DOHH2 (cell line): Measurements from ENCODE around the gene MYO10.

Source experiments
- H3F3A ChIP-seq: fragments of 200-600 bp; sonication (generic), shearing (Covaris generic); 2 replicates; pipeline ENCODE4 v1.6.0; 2016; ENCODE audit warnings: antibody characterized with exemption, mild to moderate bottlenecking; ENCODE audit not compliant: control insufficient read depth, insufficient read depth
- H3K27ac ChIP-seq: fragments of 200-600 bp; sonication (generic); 2 replicates; pipeline ENCODE4 v1.5.1; 2014; ENCODE audit warnings: low read depth, mild to moderate bottlenecking, low read length, moderate library complexity
- H3K27me3 ChIP-seq: fragments of 200-600 bp; sonication (generic); 2 replicates; pipeline ENCODE4 v1.6.1; 2014; ENCODE audit warnings: mild to moderate bottlenecking, low read length, mixed read lengths; ENCODE audit not compliant: control insufficient read depth
- H3K36me3 ChIP-seq: fragments of 200-600 bp; sonication (generic); 2 replicates; pipeline ENCODE4 v1.6.1; 2014; ENCODE audit warnings: mild to moderate bottlenecking, low read length, moderate library complexity, mixed read lengths; ENCODE audit not compliant: control insufficient read depth
- H3K4me1 ChIP-seq: fragments of 200-600 bp; sonication (generic); 2 replicates; pipeline ENCODE4 v1.6.1; 2014; ENCODE audit warnings: mild to moderate bottlenecking, low read length, mixed read lengths; ENCODE audit not compliant: control insufficient read depth
- H3K4me2 ChIP-seq: fragments of 200-600 bp; sonication (generic); 2 replicates; pipeline ENCODE4 v1.6.0; 2014; ENCODE audit warnings: mild to moderate bottlenecking, low read length, moderate library complexity
- H3K4me3 ChIP-seq: fragments of 200-600 bp; sonication (generic); 2 replicates; pipeline ENCODE4 v1.5.1; 2014; ENCODE audit warnings: mild to moderate bottlenecking, low read length, mixed read lengths
- H3K79me2 ChIP-seq: fragments of 200-600 bp; sonication (generic); 2 replicates; pipeline ENCODE4 v1.6.1; 2014; ENCODE audit warnings: mild to moderate bottlenecking, low read length, mixed read lengths; ENCODE audit not compliant: control insufficient read depth
- H3K9me2 ChIP-seq: fragments of 200-600 bp; sonication (generic); replicated peaks from 2 replicates; pipeline ENCODE4 v1.6.1; 2014; ENCODE audit warnings: mild to moderate bottlenecking, low read length, mixed read lengths; ENCODE audit not compliant: control insufficient read depth
- H3K9me3 ChIP-seq: fragments of 200-600 bp; sonication (generic); 2 replicates; pipeline ENCODE4 v1.6.1; 2014; ENCODE audit warnings: antibody characterized with exemption, low read length, mixed read lengths; ENCODE audit not compliant: control insufficient read depth, insufficient read depth
- H4K20me1 ChIP-seq: fragments of 200-600 bp; sonication (generic); 2 replicates; pipeline ENCODE4 v1.6.0; 2014; ENCODE audit warnings: low read depth, mild to moderate bottlenecking, antibody characterized with exemption, low read length, moderate library complexity; ENCODE audit not compliant: control insufficient read depth, insufficient read depth
- EZH2phosphoT487 ChIP-seq: fragments of 200-600 bp; sonication (generic); IDR thresholded peaks from 2 replicates; pipeline ENCODE4 v1.6.1; 2017; ENCODE audit warnings: borderline replicate concordance, mild to moderate bottlenecking, antibody characterized with exemption, low read length, moderate library complexity, mixed read lengths
- TF ChIP-seq, protein P1 (sequence below): fragments of 200-600 bp; sonication (generic); IDR thresholded peaks from one replicate; pipeline ENCODE4 v1.5.1; 2014; ENCODE audit warnings: antibody characterized with exemption, mild to moderate bottlenecking, low read depth, low read length; ENCODE audit not compliant: poor library complexity, severe bottlenecking

The MYO10 gene

DNA sequence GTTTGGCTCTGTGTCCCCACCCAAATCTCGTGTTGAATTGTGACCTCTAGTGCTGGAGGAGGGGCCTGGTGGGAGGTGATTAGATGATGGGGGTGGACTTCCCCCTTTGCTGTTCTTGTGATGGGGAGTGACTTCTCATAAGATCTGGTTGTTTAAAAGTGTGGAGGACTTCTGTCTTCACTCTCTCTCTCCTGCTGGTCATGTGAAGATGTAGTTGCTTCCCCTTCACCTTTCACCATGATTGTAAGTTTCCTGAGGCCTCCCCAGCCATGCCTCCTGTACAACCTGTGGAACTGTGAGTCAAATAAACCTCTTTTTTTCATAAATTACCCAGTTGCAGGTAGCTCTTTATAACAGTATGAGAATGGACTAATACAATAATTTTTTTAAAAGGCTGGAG is 10.6 kb upstream of the MYO10 start:
- Histone ChIP-seq H3K4me1 (no peaks in the 10 kb centered on the region), H3K4me3 (no peak overlapping the region), H3F3A (no peaks in the 10 kb centered on the region), H4K20me1 (no peaks in the 10 kb centered on the region), H3K79me2 (no peaks in the 10 kb centered on the region), H3K27ac (no peak overlapping the region), H3K36me3 (no peaks in the 10 kb centered on the region), H3K27me3 (no peaks in the 10 kb centered on the region), H3K4me2 (no peak overlapping the region), H3K9me3 (peaks cover 4% of the 10 kb centered on the region; the same call in 1 of the 2 replicates), H3K9me2 (no peaks in the 10 kb centered on the region)
- TF ChIP-seq, protein P1, sequence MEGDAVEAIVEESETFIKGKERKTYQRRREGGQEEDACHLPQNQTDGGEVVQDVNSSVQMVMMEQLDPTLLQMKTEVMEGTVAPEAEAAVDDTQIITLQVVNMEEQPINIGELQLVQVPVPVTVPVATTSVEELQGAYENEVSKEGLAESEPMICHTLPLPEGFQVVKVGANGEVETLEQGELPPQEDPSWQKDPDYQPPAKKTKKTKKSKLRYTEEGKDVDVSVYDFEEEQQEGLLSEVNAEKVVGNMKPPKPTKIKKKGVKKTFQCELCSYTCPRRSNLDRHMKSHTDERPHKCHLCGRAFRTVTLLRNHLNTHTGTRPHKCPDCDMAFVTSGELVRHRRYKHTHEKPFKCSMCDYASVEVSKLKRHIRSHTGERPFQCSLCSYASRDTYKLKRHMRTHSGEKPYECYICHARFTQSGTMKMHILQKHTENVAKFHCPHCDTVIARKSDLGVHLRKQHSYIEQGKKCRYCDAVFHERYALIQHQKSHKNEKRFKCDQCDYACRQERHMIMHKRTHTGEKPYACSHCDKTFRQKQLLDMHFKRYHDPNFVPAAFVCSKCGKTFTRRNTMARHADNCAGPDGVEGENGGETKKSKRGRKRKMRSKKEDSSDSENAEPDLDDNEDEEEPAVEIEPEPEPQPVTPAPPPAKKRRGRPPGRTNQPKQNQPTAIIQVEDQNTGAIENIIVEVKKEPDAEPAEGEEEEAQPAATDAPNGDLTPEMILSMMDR: no peak
- no peak for TF ChIP-seq EZH2phosphoT487

DNA sequence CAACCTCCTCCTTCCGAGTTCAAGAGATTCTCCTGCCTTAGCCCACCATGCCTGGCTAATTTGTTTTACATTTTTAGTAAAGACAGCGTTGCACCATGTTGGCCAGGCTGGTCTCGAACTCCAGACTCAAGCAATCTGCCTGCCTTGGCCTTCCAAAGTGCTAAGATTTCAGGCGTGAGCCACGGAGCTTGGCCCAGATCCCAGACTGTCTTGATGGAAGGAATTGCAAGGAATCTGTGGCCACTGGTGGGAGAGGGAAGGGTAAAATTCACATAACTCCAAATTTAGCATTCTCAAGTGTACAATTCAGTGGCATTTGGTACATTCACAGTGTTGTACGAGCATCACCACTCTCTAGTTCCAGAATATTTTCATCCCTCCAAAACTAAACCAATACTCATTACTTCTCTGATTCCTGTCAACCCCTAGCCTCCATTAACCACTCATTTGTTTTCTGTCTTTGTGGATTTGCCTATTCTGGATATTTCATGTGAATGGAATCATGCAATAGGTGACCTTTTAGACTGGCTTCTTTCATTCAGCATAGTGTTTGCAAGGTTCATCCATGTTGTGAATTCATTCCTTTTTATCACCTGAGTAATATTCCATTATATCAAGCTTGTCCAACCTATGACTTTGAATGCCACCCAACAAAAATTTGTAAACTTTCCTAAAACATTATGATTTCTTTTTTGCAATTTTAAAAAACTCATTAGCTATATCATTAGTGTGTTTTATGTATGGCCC is 8.9 kb upstream of the MYO10 start:
- Histone ChIP-seq H3K36me3 (no peaks in the 10 kb centered on the region), H3K4me2 (no peak overlapping the region), H3K4me1 (no peaks in the 10 kb centered on the region), H3K4me3 (no peak overlapping the region), H4K20me1 (no peaks in the 10 kb centered on the region), H3F3A (no peaks in the 10 kb centered on the region), H3K27me3 (no peaks in the 10 kb centered on the region), H3K79me2 (no peaks in the 10 kb centered on the region), H3K27ac (no peak overlapping the region), H3K9me3 (peaks cover 4% of the 10 kb centered on the region; the same call in 1 of the 2 replicates), H3K9me2 (no peaks in the 10 kb centered on the region)
- TF ChIP-seq EZH2phosphoT487: no peak

DNA sequence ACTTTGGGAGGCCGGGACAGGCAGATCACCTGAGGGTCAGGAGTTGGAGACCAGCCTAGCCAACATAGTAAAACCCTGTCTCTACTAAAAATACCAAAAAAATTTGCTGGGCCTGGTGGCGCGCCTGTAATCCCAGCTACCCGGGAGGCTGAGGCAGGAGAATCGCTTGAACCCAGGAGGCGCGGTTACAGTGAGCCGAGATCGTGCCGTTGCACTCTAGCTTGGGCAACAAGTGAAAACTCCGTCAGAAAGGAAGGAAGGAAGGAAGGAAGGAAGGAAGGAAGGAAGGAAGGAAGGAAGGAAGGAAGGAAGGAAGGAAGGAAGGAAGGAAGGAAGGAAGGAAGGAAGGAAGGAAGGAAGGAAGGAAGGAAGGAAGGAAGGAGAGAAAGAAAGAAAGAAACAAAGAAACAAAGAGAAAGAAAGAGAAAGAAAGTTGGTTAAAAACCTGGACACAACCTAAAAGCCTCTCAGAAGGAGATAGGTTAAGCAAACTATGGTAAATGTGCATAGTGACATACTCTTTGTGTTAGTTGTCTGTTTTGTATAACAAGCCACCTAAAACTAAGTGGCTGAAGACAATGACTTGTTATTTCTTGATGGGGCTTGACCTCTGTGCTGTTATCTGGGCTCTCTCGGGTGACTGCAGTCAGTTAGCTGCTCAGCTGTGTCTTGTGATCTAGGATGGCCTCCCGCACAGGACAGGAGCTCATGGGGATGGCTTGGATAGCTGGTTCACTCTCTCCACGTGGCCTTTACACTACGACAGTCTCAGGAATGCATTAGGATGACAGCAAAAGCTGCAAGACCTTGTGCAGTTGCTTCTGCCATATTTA is 8.0 kb upstream of the MYO10 start:
- Histone ChIP-seq H3K9me2 (no peaks in the 10 kb centered on the region), H3K36me3 (no peaks in the 10 kb centered on the region), H3K4me1 (no peaks in the 10 kb centered on the region), H3K27me3 (no peaks in the 10 kb centered on the region), H3K9me3 (peaks cover 4% of the 10 kb centered on the region; the same call in 1 of the 2 replicates), H3K79me2 (no peaks in the 10 kb centered on the region), H3K4me3 (no peak overlapping the region), H3K4me2 (no peak overlapping the region), H3F3A (no peaks in the 10 kb centered on the region), H4K20me1 (no peaks in the 10 kb centered on the region), H3K27ac (no peak overlapping the region)
- no peak for TF ChIP-seq EZH2phosphoT487
- TF ChIP-seq, protein P1: no peak
